Mesothelial cell of epicardium (in vitro differentiated cells): ENCODE data around the gene MUC20. TPM values are rescaled to one million over a fixed set of nuclear protein-coding genes. Genes with fewer than 3 reads are reported as not detected.
"Not testable (repeated sequence)": the region's sequence is repeated elsewhere in the genome, so short reads cannot be mapped to it uniquely, and the experiment has no call there.

Experiments used
- DNase-seq, 2 experiments: peaks; one replicate each; pipeline ENCODE4 v3.0.0; 2021; ENCODE audit warnings: low spot score in 2 of 2; ENCODE audit not compliant: unreplicated experiment in 2 of 2
- H3K27ac Mint-ChIP-seq: 2 replicates; pipeline ENCODE4 v1.8.0; 2021; ENCODE audit warnings: mixed read lengths
- H3K27me3 Mint-ChIP-seq: 2 replicates; pipeline ENCODE4 v1.8.0; 2021; ENCODE audit warnings: low read depth, mixed read lengths
- H3K36me3 Mint-ChIP-seq: 2 replicates; pipeline ENCODE4 v1.8.0; 2021; ENCODE audit warnings: mixed read lengths
- H3K4me1 Mint-ChIP-seq: 2 replicates; pipeline ENCODE4 v1.8.0; 2021; ENCODE audit warnings: mixed read lengths
- H3K4me3 Mint-ChIP-seq: 2 replicates; pipeline ENCODE4 v1.8.0; 2021; ENCODE audit warnings: mild to moderate bottlenecking, moderate library complexity, mixed read lengths
- H3K9me3 Mint-ChIP-seq: 2 replicates; pipeline ENCODE4 v1.8.0; 2021; ENCODE audit warnings: mixed read lengths
- total RNA-seq: library from RNA; stranded (reverse); gene quantifications from 3 replicates; pipeline ENCODE4 v1.2.1, GENCODE V29; 2021
- TF ChIP-seq, protein P1 (sequence below): fragments of 200-600 bp; sonication (generic); IDR thresholded peaks from one replicate; pipeline ENCODE4 v1.5.0; 2021; ENCODE audit warnings: antibody characterized with exemption; ENCODE audit not compliant: unreplicated experiment

The MUC20 gene
- total RNA-seq, 1 donor from 2014 or later = 11.7 TPM

DNA sequence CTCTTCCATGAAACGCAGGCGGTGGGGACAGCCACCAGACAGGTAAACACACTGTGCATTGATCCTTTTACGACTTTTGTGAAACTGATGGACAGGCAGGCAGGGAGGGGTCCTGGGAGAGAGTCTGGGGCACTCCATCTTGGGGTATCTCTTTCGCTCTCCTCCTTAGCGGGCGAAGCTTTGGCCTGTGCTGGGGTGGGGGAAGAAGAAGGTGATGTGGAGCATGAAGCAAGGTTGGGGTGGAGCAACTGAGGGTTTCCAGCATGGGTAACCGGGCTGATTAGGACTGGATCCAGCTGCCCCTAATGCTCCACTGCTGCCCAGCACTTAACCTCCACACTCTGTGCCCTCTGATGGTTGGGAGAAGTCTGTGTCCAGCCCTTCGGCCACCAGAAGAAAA, 25.6 kb downstream of the MUC20 start:
- Mint-ChIP-seq H3K27ac (no peak overlapping the region), H3K36me3 (no peaks in the 10 kb centered on the region), H3K4me1 (no peaks in the 10 kb centered on the region), H3K27me3 (peaks cover 55% of the 10 kb centered on the region), H3K9me3 (no peaks in the 10 kb centered on the region), H3K4me3 (no peak overlapping the region)
- TF ChIP-seq, protein P1, sequence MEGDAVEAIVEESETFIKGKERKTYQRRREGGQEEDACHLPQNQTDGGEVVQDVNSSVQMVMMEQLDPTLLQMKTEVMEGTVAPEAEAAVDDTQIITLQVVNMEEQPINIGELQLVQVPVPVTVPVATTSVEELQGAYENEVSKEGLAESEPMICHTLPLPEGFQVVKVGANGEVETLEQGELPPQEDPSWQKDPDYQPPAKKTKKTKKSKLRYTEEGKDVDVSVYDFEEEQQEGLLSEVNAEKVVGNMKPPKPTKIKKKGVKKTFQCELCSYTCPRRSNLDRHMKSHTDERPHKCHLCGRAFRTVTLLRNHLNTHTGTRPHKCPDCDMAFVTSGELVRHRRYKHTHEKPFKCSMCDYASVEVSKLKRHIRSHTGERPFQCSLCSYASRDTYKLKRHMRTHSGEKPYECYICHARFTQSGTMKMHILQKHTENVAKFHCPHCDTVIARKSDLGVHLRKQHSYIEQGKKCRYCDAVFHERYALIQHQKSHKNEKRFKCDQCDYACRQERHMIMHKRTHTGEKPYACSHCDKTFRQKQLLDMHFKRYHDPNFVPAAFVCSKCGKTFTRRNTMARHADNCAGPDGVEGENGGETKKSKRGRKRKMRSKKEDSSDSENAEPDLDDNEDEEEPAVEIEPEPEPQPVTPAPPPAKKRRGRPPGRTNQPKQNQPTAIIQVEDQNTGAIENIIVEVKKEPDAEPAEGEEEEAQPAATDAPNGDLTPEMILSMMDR = no peak
- DNase-seq = no peak

DNA sequence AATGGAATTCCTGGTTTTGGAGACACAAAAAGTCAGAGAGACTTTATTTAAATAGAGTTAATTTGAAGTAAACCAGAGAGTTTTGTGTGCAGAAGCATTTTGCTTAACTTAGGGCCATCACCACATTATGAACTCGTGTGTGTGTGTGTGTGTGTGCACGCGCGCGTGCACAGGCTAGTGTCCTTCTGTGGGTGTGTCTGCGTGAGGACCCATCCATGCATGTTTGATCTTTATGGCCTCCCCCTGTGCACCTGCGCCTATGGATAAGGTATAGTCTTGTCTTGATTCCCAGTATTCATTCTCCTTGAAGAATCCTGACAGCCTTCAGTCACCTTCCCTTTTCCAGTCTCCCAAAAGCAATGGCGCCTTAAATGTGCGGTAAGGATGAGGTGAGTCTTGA, 26.0 kb downstream of the MUC20 start:
- H3K36me3 Mint-ChIP-seq = no peaks in the 10 kb centered on the region
- H3K27ac Mint-ChIP-seq = no peak overlapping the region
- peaks cover 51% of the 10 kb centered on the region for H3K27me3 Mint-ChIP-seq
- no peaks in the 10 kb centered on the region for H3K4me1 Mint-ChIP-seq
- no peak overlapping the region for H3K4me3 Mint-ChIP-seq
- H3K9me3 Mint-ChIP-seq = no peaks in the 10 kb centered on the region
- no peak for DNase-seq
- TF ChIP-seq, protein P1 = no peak

DNA sequence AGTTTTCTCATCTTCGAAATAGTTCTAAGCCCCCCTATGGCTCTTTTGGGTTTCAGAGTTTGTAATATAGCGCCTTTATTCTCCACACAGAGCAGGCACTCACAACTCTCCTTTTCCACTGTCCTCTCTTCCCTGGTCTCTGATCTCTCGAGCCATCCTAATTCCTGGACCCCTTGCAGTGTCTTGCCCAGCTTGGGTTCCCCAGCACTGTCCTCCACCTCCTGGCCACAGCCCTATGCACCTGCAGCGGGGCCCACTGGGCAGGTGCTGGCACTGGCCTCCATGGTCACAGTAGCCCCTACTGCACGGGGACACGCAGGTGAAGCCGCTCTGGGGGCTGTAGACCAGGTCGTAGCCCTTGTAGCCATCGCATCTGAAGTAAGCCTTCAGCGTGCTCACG, 27.9 kb downstream of the MUC20 start:
- Mint-ChIP-seq H3K27ac (no peak overlapping the region), H3K27me3 (peaks cover 37% of the 10 kb centered on the region), H3K4me3 (no peak overlapping the region), H3K4me1 (no peaks in the 10 kb centered on the region), H3K36me3 (no peaks in the 10 kb centered on the region), H3K9me3 (no peaks in the 10 kb centered on the region)
- TF ChIP-seq, protein P1 = no peak
- no peak for DNase-seq

DNA sequence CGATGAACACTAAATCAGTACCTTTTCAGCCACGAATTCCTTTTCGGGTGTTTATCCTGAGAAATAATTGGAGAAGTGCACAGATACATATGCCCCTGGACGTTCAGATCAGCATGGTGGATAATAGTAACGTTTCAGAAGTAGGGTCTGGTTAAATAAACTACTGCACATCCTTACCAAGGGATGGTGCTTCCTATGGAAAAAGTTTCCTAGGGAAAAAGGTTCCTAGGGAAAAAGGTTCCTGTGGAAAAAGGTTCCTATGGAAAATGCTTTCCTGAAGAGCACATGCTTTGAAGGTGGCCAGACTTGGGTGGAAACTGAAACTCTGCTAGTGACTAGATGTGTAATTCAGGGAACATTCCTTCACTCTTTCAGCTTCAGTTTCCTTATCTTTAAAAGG, 28.3 kb downstream of the MUC20 start:
- not testable (repeated sequence) for H3K36me3 Mint-ChIP-seq, H3K4me3 Mint-ChIP-seq, DNase-seq, H3K27ac Mint-ChIP-seq, H3K4me1 Mint-ChIP-seq, H3K9me3 Mint-ChIP-seq
- H3K27me3 Mint-ChIP-seq = peaks cover 35% of the 10 kb centered on the region

DNA sequence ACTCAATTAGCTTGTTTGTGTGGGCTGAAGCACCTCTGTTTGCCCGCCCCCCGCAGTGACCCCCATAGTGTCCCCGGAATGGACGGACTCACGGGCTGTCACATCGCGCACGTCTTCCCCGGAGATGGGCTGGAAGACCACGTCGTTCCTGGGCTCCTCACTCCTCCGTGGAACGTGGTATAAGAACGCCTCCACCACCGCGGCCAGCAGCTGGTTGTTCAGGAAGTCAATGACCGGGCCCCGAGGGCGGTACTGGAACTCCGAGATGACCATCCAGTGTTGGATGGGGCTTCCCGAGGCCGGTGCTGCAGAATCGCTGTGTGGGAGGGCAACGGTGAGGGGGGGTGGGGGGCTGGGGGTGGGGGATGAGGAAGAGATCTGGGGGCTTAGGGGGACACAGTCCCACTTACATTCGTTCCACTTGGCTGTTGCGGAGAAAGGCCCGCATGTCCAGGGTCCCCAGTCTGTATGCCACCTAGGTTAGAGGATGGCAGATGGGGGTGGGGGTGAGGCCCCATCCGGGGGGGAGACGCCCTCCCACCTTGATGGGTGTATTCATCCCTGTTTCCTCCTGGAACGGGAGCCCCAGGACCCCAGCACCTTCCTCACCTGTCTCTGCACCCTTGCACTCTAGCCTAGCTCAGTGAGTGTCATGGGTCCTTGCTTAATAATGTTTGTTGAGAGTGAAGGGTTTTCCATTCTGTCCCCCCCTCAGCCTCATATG, 30.2 kb downstream of the MUC20 start:
- TF ChIP-seq, protein P1 = no peak
- Mint-ChIP-seq H3K27ac (no peak overlapping the region), H3K4me1 (no peaks in the 10 kb centered on the region), H3K27me3 (peaks cover 24% of the 10 kb centered on the region), H3K9me3 (no peaks in the 10 kb centered on the region), H3K4me3 (no peak overlapping the region), H3K36me3 (no peaks in the 10 kb centered on the region)
- DNase-seq = no peak

DNA sequence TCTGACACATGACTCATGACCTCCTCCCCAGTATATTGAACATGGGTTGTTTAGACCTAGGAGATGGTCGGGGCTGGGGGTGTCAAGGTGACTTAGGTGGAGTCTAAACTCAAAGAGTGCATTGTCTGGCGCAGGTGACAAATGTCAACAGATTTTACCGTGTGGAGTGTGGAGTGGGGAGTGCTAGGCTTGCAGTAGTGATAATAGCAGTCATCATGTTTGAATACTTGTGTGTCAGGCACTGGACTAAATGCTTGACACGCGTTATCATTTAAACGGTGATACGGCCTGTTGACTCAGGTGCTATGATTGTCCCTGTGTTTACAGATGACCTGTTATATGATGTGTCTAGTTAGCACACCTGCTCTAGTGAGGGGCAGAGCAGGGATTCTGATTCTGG, 30.8 kb downstream of the MUC20 start:
- no peak for DNase-seq
- Mint-ChIP-seq H3K27ac (no peak overlapping the region), H3K27me3 (peaks cover 19% of the 10 kb centered on the region), H3K9me3 (no peaks in the 10 kb centered on the region), H3K4me3 (no peak overlapping the region), H3K4me1 (no peaks in the 10 kb centered on the region), H3K36me3 (no peaks in the 10 kb centered on the region)
- TF ChIP-seq, protein P1 = no peak
